COLO668 (cell line): ENCODE results near the gene COX5B.

Source experiments
- DNase-seq: peaks from one replicate; lab custom pipeline; 2025; ENCODE audit not compliant: unreplicated experiment; lab: John Stamatoyannopoulos, UW

The COX5B gene

GRCh38 chr2:97653874-97654273 is 8.0 kb downstream of the COX5B start:
- DNase-seq, result no peak

DNA sequence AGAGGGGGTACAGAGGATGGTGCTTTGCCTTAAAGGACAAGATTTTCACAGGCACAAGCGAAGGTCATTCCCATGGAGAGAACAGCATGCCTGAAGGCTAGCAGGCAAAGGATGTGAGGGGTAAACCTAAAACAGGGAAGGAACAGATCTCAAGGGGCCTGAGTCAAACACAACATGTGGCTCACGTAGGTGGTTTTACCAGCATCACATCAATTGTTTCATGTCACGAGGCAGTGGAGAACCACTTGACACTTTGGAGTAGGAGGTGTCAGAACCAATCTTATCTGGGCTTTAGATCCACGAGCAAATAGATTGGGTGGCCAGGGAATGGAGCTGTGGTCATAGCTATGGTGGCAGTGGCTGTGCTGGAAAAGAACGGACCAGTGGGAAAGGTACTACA is 8.4 kb downstream of the COX5B start:
- DNase-seq, result no peak

- no peak for DNase-seq
Observed at GRCh38 chr2:97654791-97655190, 8.9 kb downstream of the COX5B start.

DNA sequence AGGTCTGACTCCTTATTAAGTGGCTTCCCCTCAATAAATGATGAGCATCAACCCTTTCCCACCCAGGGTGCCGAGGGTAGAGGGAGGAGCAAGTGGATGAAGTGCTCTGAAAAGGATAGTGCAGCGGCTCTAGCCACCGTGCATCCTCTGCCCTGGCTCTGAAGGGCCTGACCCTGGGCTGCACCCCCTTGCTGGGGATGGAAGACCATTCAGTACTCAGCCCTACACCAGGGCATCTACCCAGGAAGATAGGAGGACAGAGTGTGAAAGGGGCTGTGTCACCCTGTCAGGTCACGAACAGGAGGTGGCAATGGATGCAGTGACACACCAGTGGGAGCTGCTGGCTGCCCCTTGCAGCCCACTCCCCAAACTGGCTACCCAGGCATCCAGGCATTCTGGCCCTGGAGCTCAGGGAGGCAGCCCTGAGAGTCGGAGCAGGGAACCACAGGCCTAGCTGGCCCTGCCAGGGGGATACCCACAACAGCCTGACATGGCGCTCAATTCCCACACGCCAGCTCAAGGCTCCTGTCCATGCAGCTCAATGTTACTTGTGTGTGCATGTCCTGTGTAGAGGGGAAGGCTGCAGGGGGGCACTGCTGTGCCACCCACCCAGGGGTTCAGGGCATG is 10.4 kb downstream of the COX5B start:
- no peak for DNase-seq

DNA sequence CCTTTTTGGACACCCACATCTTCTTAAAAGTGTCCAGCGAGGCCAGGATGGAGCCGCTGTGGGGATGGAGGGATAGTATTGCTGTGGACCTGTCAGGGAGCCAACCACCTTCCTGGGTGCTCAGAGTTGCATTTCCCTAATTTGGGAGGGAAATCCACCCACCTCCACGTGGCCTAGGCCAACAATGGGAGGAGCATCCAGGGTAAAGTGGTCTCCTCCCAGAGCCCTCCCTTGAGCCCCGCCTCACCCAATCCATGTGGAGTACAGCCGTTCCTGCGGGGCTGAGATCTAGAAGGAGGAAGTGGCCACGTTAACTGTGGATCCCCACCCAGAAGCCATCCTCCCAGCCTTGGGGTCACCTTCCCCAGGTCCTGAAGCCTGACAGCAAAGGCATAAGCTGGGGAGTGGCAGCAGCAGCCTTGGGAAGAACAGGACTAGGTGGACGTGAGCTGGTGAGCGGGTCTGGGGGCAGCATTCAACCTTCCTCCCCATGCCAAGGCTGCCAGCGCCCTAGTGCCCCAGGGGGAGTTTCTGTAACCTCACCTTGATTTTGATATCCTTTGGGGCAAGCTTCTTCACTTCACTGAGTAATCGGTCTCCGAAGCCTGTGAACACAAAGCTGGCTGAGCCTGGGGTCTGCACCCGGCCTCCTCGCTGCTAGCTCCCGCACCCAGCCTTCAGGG is 11.2 kb downstream of the COX5B start:
- DNase-seq, result no peak

GRCh38 chr2:97657986-97658690 is 12.3 kb downstream of the COX5B start:
- no peak for DNase-seq

- DNase-seq, result no peak
Observed at GRCh38 chr2:97658691-97659157, 12.9 kb downstream of the COX5B start.

- DNase-seq, result no peak
Observed at GRCh38 chr2:97659256-97660043, 13.6 kb downstream of the COX5B start.

DNA sequence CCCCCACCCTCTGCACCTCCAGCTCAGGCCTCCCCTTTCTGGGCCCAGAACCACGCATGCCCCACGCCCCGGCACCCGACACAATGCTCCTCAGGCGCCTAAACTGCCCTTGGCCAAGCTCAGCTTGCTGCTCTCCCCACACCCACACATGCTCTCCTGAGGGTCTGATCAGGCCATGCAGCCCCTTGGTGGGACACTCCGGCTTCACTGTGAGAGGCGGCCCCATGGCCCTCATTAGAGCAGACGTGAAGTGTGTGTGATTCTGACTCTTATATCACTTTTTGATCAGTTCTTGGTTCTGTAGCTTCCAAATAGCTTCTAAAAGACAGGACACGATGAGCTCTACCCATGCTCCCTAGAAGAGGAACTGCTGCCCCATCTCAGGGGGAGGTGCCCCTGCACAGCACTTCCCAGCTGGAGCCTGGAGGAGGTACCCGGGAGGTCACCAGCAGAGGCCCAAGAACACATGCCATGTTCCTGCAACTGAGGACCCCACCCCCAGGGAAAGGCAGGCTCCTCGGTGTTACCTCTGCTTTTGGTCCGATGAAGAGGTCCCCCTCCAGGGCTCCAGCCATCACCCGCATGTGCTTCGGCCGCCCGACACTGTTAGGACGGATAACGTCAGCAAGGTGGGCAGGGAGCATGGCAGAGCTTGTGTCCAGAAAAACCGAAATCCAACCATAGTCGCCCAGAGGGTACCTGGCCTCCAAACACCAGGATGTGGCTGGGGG is 14.3 kb downstream of the COX5B start:
- DNase-seq, result no peak

DNA sequence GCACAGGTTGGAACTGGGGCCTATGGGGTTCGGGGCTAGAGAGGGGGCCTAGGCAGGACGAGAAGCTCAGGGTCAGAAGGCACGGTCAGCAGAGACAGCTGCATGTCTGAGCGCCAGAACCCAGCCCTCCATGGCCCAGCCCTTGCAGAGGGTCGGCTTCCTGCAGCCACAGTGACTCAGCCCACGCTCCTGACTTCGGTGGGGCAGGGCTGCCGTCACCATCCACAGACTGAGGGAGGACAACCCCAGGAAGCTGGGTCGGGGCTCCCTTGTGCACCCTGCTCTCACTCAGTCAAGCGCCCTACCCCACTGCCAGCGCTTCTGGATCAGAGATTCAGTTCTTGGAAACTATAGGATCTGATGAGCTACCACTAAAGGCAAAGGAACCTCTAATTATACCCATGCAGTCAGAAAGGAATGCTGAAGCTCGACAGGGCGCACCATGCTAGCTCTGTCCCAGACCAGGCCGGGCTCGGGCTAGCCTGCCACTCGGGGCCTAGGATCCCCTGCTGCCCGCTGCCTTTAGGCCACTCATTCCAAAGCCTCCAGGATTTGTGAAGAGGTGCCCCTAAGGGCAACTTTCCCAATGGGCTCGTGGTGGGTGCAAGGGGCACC is 15.0 kb downstream of the COX5B start:
- no peak for DNase-seq

- no peak for DNase-seq
Observed at GRCh38 chr2:97661927-97662326, 16.1 kb downstream of the COX5B start.

- DNase-seq, result no peak
Observed at GRCh38 chr2:97662386-97662894, 16.6 kb downstream of the COX5B start.

DNA sequence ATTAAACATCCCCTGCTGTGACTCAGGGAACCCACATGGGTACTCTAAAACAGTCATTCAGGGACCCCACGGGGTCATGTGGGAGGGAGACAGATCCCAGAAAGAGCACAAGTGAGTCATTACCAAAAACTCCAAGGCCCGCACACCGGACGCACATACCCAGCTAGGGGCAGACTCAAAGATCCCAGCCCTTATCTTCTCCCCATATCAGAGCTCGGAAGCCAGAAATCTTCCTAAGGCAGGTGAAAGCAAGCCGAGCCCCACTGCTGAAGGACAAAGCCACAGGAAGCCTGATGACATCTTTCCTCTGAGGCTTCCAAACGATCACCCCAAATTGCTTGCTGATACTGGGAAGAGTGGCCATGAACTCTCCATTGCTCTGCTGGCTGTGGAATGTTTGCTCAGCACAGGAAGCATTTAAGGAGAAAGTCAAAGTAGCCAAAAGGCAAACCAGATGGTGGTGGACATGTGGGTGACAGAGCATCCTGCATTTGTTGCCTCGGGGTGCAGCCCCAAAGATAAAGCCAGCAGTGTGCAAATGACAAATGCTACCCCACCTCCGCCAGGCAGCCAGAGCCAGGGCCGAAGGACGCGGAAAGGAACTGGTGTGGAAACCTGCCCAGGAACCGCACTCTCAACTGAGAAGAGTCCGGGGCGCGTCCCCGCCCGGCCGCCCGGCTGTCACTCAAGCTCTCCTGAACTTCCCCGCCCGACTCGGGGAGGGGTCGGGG is 17.2 kb downstream of the COX5B start:
- DNase-seq, result peak; percentile 74

DNA sequence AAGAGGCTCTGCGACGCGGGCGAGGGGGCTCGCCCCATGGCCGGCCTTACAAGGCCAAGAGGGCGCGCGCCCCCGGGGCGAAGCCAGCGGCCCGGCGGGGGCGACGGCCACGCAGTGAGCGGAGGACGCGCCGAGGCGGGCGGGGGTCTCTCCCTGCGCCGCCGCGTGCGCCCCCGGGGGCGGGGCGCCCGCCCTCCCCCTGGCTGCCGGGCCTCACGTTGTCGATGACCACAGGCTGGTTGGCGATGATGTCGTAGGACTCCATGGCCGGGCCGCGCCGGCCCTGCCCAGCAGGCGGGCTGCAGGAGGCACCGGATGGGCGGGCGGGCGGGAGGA is 17.7 kb downstream of the COX5B start:
- DNase-seq, result no peak

DNA sequence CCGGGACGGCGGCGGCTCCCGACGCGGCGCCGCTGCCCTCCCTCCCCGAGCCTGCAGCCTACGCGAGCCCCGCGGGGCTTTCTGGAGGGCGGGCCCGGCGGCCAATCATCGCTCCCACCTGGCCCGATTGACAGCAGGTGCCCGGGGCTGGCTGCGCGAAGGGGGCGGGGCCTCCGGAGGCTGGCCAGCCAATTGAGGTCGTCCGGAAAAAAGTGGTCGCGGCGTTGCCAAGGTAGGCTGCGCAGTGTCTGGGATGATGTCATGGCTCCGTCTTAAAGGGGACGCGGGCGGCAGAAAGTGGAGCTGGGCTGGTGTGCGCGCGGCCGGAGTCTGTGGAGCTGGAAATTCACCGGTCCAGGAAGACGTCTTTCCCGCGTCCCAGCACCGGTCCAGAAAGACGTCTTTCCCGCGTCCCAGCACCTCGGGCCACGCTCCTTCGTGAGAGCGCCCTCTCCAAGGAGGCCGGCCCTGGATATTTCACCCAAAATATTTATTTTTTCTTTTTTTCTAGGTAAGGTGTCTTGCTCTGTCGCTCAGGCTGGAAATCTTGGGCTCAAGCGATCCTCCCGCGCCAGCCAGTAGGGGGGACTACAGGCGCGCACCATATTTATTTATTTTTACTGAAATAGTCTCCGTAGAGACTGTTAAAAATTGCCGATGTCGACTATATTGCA is 18.2 kb downstream of the COX5B start, which contains the start of gene ACTR1B:
Gene ACTR1B (minus strand): TSS at position 83 of the 674 bp plus-strand sequence. CDS start 154 bp downstream, outside the sequence.
- peak; percentile 99 for DNase-seq

DNA sequence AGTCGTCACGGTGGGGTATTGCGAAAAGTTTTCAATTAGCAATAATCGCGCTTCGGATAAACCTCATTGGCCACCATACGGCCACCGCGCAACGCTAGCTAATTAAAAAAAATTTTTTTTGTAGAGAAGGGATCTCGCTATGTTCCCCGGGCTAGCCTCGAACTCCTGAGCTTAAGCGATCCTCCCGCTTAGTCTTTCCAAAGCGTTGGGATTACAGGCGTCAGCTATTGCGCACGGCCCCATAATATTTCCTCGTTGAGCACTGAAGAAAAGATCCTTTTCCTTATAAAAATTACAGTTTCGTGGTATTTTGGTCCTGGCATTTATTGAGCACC is 18.7 kb downstream of the COX5B start:
- peak; percentile 45 for DNase-seq

DNA sequence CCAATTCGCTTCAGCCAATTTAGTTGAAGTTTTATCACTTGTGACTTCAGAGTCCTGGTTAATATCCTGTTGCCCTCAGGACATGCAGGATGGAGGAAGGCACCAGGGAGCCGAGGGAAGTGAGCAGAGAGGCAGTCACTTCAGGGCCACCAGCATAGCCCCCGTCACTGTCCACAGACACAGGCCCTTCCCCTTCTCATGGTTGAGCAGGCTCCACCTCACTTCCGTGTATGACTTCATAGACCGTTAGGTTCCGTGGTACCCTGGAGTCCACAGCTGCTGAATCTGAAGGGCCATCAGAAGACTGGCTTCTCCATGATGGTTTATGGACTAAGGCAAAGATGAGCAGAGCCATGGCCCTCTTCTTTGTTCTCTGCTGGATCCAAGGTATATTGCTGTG is 23.6 kb downstream of the COX5B start, which contains the start of gene C2orf92:
Gene C2orf92 (plus strand): TSS at position 266 of the 400 bp plus-strand sequence. CDS start 76 bp downstream, at position 342.
- DNase-seq, result no peak

GRCh38 chr2:97670471-97670870 is 24.6 kb downstream of the COX5B start:
- DNase-seq, result no peak

DNA sequence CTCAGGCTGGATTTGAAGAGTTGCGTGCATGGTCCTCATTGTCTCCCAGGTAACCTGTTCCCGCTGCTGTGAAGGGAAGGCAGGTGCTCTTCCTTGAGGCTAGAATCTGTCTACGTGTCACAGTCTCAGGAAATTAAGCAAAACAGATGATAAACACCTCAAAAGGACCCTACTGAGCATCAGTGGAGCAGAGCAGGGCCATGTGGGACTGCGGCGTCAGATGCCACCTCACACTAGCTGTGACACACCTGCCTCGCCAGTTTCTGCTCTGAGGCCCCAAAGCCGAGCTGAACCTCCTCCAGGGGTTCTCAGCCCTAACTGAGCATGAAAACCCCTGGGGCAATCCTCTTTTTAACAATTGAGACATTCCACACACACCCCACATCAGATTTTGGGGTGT is 25.7 kb downstream of the COX5B start:
- no peak for DNase-seq
